ENCODE data around the gene GRB7. TPM values are rescaled to one million over a fixed set of nuclear protein-coding genes. Genes with fewer than 3 reads are reported as not detected.

Gene GRB7
- total and polyA plus RNA-seq, 2 donors (not counting 3 experiments of a cell fraction or from before 2014, with no cell fraction given): 0.04 TPM; not detected in 1

DNA sequence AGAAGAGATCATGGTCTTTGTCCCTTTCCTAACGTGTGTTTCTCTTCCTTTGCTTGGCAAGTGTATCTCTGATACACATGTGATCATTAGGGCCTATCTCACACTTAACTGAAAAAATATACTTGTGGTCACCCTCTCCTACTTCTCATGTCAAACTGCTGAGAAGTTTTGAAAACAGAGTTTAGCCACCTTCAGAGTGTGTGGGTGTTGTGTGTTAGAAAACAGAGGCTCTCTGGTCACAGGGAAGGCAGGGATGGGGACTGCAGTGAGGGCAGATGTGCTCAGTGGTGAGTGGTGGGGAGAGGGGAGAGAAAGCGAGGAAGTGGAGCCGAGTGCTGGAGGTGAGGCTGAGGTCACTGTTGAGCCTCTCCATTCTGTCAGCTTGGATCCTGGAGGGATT, 29.4 kb downstream of the GRB7 start:
- TF ChIP-seq EZH2 (IDR thresholded peaks at IDR 0.05; ENCODE audit: borderline replicate concordance, low read depth, low read length, severe bottlenecking): no peak
- TF ChIP-seq FOS (IDR thresholded peaks at IDR 0.05; ENCODE audit: borderline replicate concordance, insufficient read depth, low read length): no peak
- TF ChIP-seq JUN (IDR thresholded peaks at IDR 0.05; ENCODE audit: borderline replicate concordance, insufficient read depth, insufficient read length, low read depth): no peak
- TF ChIP-seq, protein P1, sequence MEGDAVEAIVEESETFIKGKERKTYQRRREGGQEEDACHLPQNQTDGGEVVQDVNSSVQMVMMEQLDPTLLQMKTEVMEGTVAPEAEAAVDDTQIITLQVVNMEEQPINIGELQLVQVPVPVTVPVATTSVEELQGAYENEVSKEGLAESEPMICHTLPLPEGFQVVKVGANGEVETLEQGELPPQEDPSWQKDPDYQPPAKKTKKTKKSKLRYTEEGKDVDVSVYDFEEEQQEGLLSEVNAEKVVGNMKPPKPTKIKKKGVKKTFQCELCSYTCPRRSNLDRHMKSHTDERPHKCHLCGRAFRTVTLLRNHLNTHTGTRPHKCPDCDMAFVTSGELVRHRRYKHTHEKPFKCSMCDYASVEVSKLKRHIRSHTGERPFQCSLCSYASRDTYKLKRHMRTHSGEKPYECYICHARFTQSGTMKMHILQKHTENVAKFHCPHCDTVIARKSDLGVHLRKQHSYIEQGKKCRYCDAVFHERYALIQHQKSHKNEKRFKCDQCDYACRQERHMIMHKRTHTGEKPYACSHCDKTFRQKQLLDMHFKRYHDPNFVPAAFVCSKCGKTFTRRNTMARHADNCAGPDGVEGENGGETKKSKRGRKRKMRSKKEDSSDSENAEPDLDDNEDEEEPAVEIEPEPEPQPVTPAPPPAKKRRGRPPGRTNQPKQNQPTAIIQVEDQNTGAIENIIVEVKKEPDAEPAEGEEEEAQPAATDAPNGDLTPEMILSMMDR (IDR thresholded peaks at IDR 0.05; ENCODE audit: extremely low read depth in 1 of 2, insufficient read depth in 1 of 2, low read depth in 1 of 2, low read length in 2 of 2): no peak
- TF ChIP-seq MYC (IDR thresholded peaks at IDR 0.05; ENCODE audit: low read depth, low read length): no peak
- no peak for TF ChIP-seq GATA2 (IDR thresholded peaks at IDR 0.05; ENCODE audit: insufficient read depth, insufficient read length, low read depth, low read length)
- TF ChIP-seq, protein P2, sequence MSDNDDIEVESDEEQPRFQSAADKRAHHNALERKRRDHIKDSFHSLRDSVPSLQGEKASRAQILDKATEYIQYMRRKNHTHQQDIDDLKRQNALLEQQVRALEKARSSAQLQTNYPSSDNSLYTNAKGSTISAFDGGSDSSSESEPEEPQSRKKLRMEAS (IDR thresholded peaks at IDR 0.05; ENCODE audit: insufficient read depth, insufficient read length): no peak
- TF ChIP-seq POLR2A (IDR thresholded peaks at IDR 0.05; ENCODE audit: low read depth, low read length): no peak
- no peak for TF ChIP-seq POLR2AphosphoS5 (IDR thresholded peaks at IDR 0.05; ENCODE audit: insufficient read depth, low read depth, low read length)
- CTCF ChIA-PET: no interaction called here
- no TSS peak for BruUV-seq (replicated peaks)

More for the DNA sequence above, 29.4 kb downstream of the GRB7 start:
- Histone ChIP-seq H3K27ac (ENCODE audit: insufficient read depth, low read depth, low read length) (no peak overlapping the region), H3K9ac (replicated peaks; ENCODE audit: extremely low read depth, insufficient read depth, low read length) (no peak overlapping the region), H3K9me1 (replicated peaks; ENCODE audit: control insufficient read depth, extremely low read depth, insufficient read depth, low read length) (no peaks in the 10 kb centered on the region), H3K4me1 (ENCODE audit: control insufficient read depth, extremely low read depth, insufficient read depth, low read length) (no peaks in the 10 kb centered on the region), H3K9me3 (replicated peaks; ENCODE audit: control insufficient read depth, insufficient read depth, low read length) (no peaks in the 10 kb centered on the region), H3K36me3 (ENCODE audit: control insufficient read depth in 2 of 2, extremely low read depth in 1 of 2, insufficient read depth in 2 of 2, low read length in 2 of 2) (no peaks in the 10 kb centered on the region), H3K4me2 (ENCODE audit: insufficient read depth, low read length) (no peak overlapping the region), H3K4me3 (replicated peaks in 1 of 3; ENCODE audit: insufficient read depth in 1 of 3, low read depth in 1 of 3, low read length in 3 of 3) (no peak overlapping the region), H3K79me2 (ENCODE audit: control insufficient read depth, insufficient read depth, low read length) (no peaks in the 10 kb centered on the region), H2AFZ (ENCODE audit: low read depth, low read length) (no peak overlapping the region), H3K27me3 (ENCODE audit: control insufficient read depth in 2 of 2, insufficient read depth in 2 of 2, low read length in 2 of 2) (peaks cover 39 to 41% of the 10 kb centered on the region in 2 experiments), H4K20me1 (replicated peaks; ENCODE audit: control insufficient read depth, extremely low read depth, insufficient read depth, low read length) (no peaks in the 10 kb centered on the region)
- dilution Hi-C loops (cut with MboI; ENCODE audit: extremely low pct_ligation_motif_present, low sequenced_read_pairs): no loop called here
- intact Hi-C loops (cut with micrococcal nuclease): no loop called here
- FAIRE-seq (no peak), DNase-seq (ENCODE audit: low read depth, low spot score) (no peak)
- POLR2A ChIA-PET: no interaction called here

All from endothelial cell of umbilical vein (primary cell).